ENCODE data around the gene IL18RAP. TPM values are rescaled to one million over a fixed set of nuclear protein-coding genes. Genes with fewer than 3 reads are reported as not detected.

The IL18RAP gene
- total RNA-seq, 2 donors from 2014 or later, result 0.42 to 0.69 TPM

DNA sequence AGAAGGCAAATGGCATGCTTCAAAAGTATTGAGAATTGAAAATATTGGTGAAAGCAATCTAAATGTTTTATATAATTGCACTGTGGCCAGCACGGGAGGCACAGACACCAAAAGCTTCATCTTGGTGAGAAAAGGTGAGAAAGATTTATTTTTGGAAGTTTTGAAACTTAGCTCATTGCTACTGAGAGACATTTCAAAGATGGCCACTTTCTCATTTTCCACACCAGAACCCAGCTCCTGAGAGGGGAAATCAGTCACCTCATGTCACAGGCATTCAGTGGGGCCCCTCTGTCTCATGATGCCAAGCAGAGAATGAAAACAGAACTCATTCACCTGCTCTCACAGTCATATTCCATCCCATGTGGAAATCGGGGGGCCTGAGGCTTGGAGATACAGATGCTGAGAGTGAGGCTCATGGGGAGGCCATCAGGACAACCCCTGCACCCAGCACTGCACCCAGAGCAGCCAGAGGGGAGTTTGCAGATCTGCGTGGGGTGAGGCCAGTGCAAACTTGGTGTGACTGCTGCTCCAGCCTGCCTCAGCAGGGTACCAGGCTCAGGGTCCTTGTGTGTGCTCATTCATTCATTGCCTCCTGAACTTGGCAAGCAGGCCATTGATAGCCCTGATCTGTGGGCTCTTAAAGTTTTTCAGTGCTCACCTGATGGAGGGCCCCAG is 36.0 kb upstream of the IL18RAP start:
- no peak overlapping the region for H3K27ac ChIP-seq
- TF ChIP-seq, protein P1, sequence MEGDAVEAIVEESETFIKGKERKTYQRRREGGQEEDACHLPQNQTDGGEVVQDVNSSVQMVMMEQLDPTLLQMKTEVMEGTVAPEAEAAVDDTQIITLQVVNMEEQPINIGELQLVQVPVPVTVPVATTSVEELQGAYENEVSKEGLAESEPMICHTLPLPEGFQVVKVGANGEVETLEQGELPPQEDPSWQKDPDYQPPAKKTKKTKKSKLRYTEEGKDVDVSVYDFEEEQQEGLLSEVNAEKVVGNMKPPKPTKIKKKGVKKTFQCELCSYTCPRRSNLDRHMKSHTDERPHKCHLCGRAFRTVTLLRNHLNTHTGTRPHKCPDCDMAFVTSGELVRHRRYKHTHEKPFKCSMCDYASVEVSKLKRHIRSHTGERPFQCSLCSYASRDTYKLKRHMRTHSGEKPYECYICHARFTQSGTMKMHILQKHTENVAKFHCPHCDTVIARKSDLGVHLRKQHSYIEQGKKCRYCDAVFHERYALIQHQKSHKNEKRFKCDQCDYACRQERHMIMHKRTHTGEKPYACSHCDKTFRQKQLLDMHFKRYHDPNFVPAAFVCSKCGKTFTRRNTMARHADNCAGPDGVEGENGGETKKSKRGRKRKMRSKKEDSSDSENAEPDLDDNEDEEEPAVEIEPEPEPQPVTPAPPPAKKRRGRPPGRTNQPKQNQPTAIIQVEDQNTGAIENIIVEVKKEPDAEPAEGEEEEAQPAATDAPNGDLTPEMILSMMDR (IDR thresholded peaks at IDR 0.05), result no peak

DNA sequence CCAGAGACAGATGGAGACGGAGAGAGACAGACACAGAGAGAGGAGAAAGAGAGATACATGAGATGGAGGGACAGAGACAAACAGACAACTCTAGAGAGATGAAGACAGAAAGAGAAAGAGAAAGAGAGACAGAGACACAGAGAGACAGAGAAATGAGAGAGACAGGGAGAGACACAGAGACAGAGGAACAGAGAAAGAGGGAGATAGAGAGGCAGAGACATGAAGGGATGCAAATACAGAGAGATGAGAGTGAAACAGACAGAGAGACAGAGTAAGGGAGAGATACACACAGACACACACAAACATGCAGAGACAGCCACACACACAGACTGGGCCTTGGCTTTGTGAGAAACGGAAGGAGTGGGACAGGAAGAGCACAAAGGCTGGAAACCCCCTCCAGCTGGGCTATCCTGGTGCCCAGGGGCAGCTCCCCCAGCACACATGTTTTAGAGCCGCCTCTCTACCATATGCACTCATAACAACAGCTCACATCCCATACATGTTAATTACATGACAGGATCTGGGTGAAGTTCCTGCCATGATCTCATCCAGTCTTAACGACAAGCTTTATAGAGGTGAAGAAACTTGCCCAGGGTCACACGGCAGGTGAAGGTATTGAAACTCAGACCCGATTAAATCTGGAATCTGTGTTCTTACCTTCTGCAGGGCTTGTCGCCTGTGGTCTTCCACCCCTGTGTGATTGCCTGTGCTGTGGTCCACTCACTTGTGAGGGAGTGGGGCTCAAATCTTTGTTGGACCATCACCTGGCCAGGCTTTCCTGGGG is 35.0 kb upstream of the IL18RAP start:
- no peak overlapping the region for H3K9ac ChIP-seq (ENCODE audit: low read depth in 2 of 2, low read length in 2 of 2)
- no peaks in the 10 kb centered on the region for H3K9me3 ChIP-seq
- no peaks in the 10 kb centered on the region for H3K4me1 ChIP-seq
- H3K27me3 ChIP-seq, result no peaks in the 10 kb centered on the region
- H3K27ac ChIP-seq, result no peak overlapping the region
- H3K36me3 ChIP-seq, result no peaks in the 10 kb centered on the region
- no peak overlapping the region for H3K4me3 ChIP-seq
- DNase-seq, result no peak
- intact Hi-C loops (cut with DNase I), result no loop called here
- TF ChIP-seq, protein P1 (IDR thresholded peaks at IDR 0.05), result no peak

More for the DNA sequence above, 36.0 kb upstream of the IL18RAP start:
- no peaks in the 10 kb centered on the region for H3K4me1 ChIP-seq
- DNase-seq, result no peak
- no peaks in the 10 kb centered on the region for H3K27me3 ChIP-seq
- H3K9ac ChIP-seq (ENCODE audit: low read depth in 2 of 2, low read length in 2 of 2), result no peak overlapping the region
- H3K9me3 ChIP-seq, result no peaks in the 10 kb centered on the region
- H3K4me3 ChIP-seq, result no peak overlapping the region
- H3K36me3 ChIP-seq, result no peaks in the 10 kb centered on the region
- intact Hi-C loops (cut with DNase I), result no loop called here

DNA sequence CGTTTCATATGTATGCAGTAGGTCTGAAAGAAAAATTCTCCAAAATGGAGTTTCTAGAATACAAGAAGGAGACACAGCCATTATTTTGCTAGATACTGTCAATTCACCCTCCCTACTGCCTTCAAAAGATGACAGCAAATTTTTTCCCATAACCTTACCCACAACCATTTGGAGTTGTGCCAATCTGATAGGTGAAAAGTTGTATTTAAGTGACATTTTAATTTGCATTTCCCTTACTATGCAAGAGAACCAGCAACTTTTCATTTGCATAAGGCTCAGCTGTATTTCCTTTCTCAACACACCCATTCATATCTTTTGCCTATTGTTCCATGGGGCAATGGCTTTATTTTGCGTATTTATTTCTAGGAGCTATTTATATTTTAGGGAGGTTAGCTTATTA is 31.4 kb upstream of the IL18RAP start:
- intact Hi-C loops (cut with DNase I), result no loop called here
- TF ChIP-seq, protein P1 (IDR thresholded peaks at IDR 0.05), result no peak
- no peak for DNase-seq
- Histone ChIP-seq H3K36me3 (no peaks in the 10 kb centered on the region), H3K27me3 (no peaks in the 10 kb centered on the region), H3K9ac (ENCODE audit: low read depth in 2 of 2, low read length in 2 of 2) (no peak overlapping the region), H3K4me1 (no peaks in the 10 kb centered on the region), H3K4me3 (no peak overlapping the region), H3K9me3 (no peaks in the 10 kb centered on the region), H3K27ac (no peak overlapping the region)

DNA sequence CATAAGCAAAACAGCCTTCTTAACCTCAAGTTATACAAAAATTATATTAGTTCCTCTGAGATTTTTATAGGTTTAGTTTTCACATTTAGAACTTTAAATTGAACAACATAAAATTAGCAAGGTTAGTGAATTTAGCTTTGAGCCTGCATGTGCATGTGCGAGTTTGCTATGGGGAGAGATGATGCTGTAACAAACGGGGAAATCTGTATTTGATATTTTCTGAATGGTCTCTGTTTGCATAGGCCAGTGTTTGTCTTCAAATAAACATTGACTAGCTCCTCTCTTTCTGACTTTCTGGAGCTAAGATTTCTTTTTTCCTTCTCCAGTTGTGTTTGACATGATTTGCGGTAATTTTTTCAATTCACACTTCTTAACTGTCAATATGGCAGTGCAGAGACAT is 30.9 kb upstream of the IL18RAP start:
- intact Hi-C loops (cut with DNase I), result no loop called here
- TF ChIP-seq, protein P1 (IDR thresholded peaks at IDR 0.05), result no peak
- no peak for DNase-seq
- no peak overlapping the region for H3K9ac ChIP-seq (ENCODE audit: low read depth in 2 of 2, low read length in 2 of 2)
- H3K4me3 ChIP-seq, result no peak overlapping the region
- H3K9me3 ChIP-seq, result no peaks in the 10 kb centered on the region
- H3K27me3 ChIP-seq, result no peaks in the 10 kb centered on the region
- H3K36me3 ChIP-seq, result no peaks in the 10 kb centered on the region
- H3K4me1 ChIP-seq, result no peaks in the 10 kb centered on the region
- H3K27ac ChIP-seq, result no peak overlapping the region

DNA sequence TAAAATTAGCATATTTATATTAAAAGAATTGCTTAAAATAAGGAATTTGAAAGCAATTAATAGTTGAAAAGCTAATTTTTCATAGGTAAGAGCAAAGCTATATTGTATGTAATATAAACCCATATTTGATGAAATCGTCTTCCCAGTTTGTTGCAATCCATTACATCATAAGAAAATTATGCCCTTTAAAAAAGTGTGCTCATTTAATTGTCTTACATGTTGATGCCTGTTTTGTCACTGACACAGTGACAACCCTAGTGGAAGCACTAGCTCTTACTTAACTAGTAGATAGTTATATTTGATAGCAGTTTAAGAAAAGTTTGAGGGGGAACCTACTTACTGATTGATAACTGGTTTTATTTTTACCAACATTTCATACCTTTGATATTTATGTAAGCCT is 30.0 kb upstream of the IL18RAP start:
- no peaks in the 10 kb centered on the region for H3K4me1 ChIP-seq
- no peaks in the 10 kb centered on the region for H3K36me3 ChIP-seq
- TF ChIP-seq, protein P1 (IDR thresholded peaks at IDR 0.05), result no peak
- intact Hi-C loops (cut with DNase I), result no loop called here
- H3K27ac ChIP-seq, result no peak overlapping the region
- H3K9ac ChIP-seq (ENCODE audit: low read depth in 2 of 2, low read length in 2 of 2), result no peak overlapping the region
- H3K27me3 ChIP-seq, result no peaks in the 10 kb centered on the region
- H3K9me3 ChIP-seq, result no peaks in the 10 kb centered on the region
- H3K4me3 ChIP-seq, result no peak overlapping the region
- DNase-seq, result no peak

All from colonic mucosa (tissue), 4 donors.